Upper lobe of right lung (tissue), 1 donor: ENCODE data around the gene GCLC. TPM values are rescaled to one million over a fixed set of nuclear protein-coding genes. Genes with fewer than 3 reads are reported as not detected.

Experiments
- ATAC-seq: fragments of 200-7000 bp; cut with Tn5 transposase; one replicate; pipeline ENCODE4 v1.9.1; 2020; ENCODE audit warnings: mild to moderate bottlenecking, moderate library complexity
- DNase-seq: peaks from one replicate; pipeline ENCODE4 v3.0.0-alpha.2; 2020
- H3K27ac ChIP-seq: fragments of 200-600 bp; one replicate; pipeline ENCODE4 v1.8.0; 2022
- H3K27me3 ChIP-seq: fragments of 200-600 bp; one replicate; pipeline ENCODE4 v1.8.0; 2022; ENCODE audit warnings: mild to moderate bottlenecking
- H3K36me3 ChIP-seq: fragments of 200-600 bp; one replicate; pipeline ENCODE4 v1.8.0; 2022
- H3K4me1 ChIP-seq: fragments of 200-600 bp; one replicate; pipeline ENCODE4 v1.8.0; 2022
- H3K4me3 ChIP-seq: fragments of 200-600 bp; one replicate; pipeline ENCODE4 v1.8.0; 2022; ENCODE audit warnings: mild to moderate bottlenecking
- H3K9me3 ChIP-seq: fragments of 200-600 bp; one replicate; pipeline ENCODE4 v1.8.0; 2022
- intact Hi-C: fragments of 100-400 bp; cut with DNase I; formaldehyde crosslinking; loops from one replicate; pipeline ENCODE4 v1.11.0; 2022
- total RNA-seq: library from RNA; stranded (reverse); fragmentation: NEBNext Ultra II Directional; extraction: Animal tissue kit (Norgen Biotek cat#: 25700); gene quantifications from one replicate; pipeline ENCODE4 v1.2.1, GENCODE V29; 2021
- TF ChIP-seq, protein P1 (sequence below): fragments of 200-600 bp; IDR thresholded peaks from one replicate; pipeline ENCODE4 v1.8.0; 2022; ENCODE audit warnings: antibody characterized with exemption
- donor health status: DM: no; HTN: yes; CAD: no; lungs with severe emphysema.

GCLC gene
- total RNA-seq, 1 donor from 2014 or later = 40.0 TPM

DNA sequence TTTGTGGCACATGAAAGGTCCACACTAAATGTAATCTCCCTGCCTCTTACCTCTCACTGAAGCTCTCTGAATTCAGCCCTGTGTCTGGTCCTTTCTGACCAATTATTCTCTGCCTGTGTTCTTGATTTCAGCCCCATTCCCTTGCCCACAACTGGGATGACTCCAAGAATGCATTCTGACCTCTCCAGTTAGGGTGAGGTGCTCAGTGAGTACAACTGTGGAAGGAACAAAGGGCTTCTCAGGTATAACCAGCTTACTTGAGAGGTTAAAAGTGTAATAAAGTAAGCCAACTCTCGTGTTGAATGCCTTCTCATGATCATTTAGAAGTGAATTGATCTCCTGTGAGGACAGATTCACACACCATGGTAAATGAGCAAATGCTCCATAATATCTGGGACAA is 88.1 kb downstream of the GCLC start:
- Histone ChIP-seq H3K27me3 (no peaks in the 10 kb centered on the region), H3K36me3 (no peaks in the 10 kb centered on the region), H3K27ac (no peak overlapping the region), H3K4me1 (peaks cover 11% of the 10 kb centered on the region), H3K9me3 (no peaks in the 10 kb centered on the region), H3K4me3 (no peak overlapping the region)
- no peak for DNase-seq
- TF ChIP-seq, protein P1, sequence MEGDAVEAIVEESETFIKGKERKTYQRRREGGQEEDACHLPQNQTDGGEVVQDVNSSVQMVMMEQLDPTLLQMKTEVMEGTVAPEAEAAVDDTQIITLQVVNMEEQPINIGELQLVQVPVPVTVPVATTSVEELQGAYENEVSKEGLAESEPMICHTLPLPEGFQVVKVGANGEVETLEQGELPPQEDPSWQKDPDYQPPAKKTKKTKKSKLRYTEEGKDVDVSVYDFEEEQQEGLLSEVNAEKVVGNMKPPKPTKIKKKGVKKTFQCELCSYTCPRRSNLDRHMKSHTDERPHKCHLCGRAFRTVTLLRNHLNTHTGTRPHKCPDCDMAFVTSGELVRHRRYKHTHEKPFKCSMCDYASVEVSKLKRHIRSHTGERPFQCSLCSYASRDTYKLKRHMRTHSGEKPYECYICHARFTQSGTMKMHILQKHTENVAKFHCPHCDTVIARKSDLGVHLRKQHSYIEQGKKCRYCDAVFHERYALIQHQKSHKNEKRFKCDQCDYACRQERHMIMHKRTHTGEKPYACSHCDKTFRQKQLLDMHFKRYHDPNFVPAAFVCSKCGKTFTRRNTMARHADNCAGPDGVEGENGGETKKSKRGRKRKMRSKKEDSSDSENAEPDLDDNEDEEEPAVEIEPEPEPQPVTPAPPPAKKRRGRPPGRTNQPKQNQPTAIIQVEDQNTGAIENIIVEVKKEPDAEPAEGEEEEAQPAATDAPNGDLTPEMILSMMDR = no peak
- ATAC-seq = peak; percentile 59
- intact Hi-C loops = no loop called here

GRCh38 chr6:53455678-53456077 is 89.2 kb downstream of the GCLC start:
- Histone ChIP-seq H3K4me3 (no peak overlapping the region), H3K4me1 (no peaks in the 10 kb centered on the region), H3K36me3 (no peaks in the 10 kb centered on the region), H3K27me3 (no peaks in the 10 kb centered on the region), H3K27ac (no peak overlapping the region), H3K9me3 (no peaks in the 10 kb centered on the region)
- intact Hi-C loops = no loop called here
- no peak for ATAC-seq
- TF ChIP-seq, protein P1 = no peak
- DNase-seq = no peak

GRCh38 chr6:53451165-53451564 is 93.7 kb downstream of the GCLC start:
- no peak for ATAC-seq
- Histone ChIP-seq H3K36me3 (no peaks in the 10 kb centered on the region), H3K4me3 (no peak overlapping the region), H3K27ac (no peak overlapping the region), H3K9me3 (no peaks in the 10 kb centered on the region), H3K4me1 (no peaks in the 10 kb centered on the region), H3K27me3 (no peaks in the 10 kb centered on the region)
- no peak for DNase-seq
- intact Hi-C loops = no loop called here
- TF ChIP-seq, protein P1 = no peak

GRCh38 chr6:53447865-53448264 is 97.0 kb downstream of the GCLC start:
- Histone ChIP-seq H3K4me3 (no peak overlapping the region), H3K27ac (no peak overlapping the region), H3K4me1 (no peaks in the 10 kb centered on the region), H3K36me3 (no peaks in the 10 kb centered on the region), H3K27me3 (no peaks in the 10 kb centered on the region), H3K9me3 (no peaks in the 10 kb centered on the region)
- intact Hi-C loops = no loop called here
- TF ChIP-seq, protein P1 = no peak
- DNase-seq = no peak
- ATAC-seq = no peak

Other genes with a start within 250 kb of the GCLC start
- gene ELOVL5, start 196.2 kb downstream of the GCLC start, total RNA-seq = 80.4 TPM
- gene KLHL31, start 120.7 kb upstream of the GCLC start, total RNA-seq = 0.67 TPM
- gene LRRC1, start 249.9 kb upstream of the GCLC start, total RNA-seq = 22.3 TPM